GM13976 (cell line): ENCODE data around the gene UBE2E2.

Experiments
- DNase-seq: peaks from one replicate; pipeline ENCODE4 v3.0.0; 2012; ENCODE audit warnings: low spot score
- in situ Hi-C: fragments of 300-500 bp; cut with MboI; formaldehyde crosslinking; loops from one replicate; pipeline ENCODE4 v1.12.0; 2022; ENCODE audit warnings: low sequenced_read_pairs, mixed read lengths, inconsistent platforms; ENCODE audit not compliant: unreplicated experiment
- TF ChIP-seq, protein P1 (sequence below): IDR thresholded peaks from 2 replicates; pipeline ENCODE4 v1.5.1; 2012; ENCODE audit warnings: borderline replicate concordance, mild to moderate bottlenecking; ENCODE audit not compliant: insufficient read depth; ENCODE audit errors: extremely low read depth, missing control alignments, control extremely low read depth

Gene UBE2E2

GRCh38 chr3:23217872-23218554, 14.9 kb downstream of the UBE2E2 start:
- TF ChIP-seq, protein P1, sequence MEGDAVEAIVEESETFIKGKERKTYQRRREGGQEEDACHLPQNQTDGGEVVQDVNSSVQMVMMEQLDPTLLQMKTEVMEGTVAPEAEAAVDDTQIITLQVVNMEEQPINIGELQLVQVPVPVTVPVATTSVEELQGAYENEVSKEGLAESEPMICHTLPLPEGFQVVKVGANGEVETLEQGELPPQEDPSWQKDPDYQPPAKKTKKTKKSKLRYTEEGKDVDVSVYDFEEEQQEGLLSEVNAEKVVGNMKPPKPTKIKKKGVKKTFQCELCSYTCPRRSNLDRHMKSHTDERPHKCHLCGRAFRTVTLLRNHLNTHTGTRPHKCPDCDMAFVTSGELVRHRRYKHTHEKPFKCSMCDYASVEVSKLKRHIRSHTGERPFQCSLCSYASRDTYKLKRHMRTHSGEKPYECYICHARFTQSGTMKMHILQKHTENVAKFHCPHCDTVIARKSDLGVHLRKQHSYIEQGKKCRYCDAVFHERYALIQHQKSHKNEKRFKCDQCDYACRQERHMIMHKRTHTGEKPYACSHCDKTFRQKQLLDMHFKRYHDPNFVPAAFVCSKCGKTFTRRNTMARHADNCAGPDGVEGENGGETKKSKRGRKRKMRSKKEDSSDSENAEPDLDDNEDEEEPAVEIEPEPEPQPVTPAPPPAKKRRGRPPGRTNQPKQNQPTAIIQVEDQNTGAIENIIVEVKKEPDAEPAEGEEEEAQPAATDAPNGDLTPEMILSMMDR = no peak
- in situ Hi-C loops = no loop called here
- DNase-seq = no peak

- TF ChIP-seq, protein P1 = no peak
- in situ Hi-C loops = no loop called here
- no peak for DNase-seq
Observed at GRCh38 chr3:23219117-23219516, 16.0 kb downstream of the UBE2E2 start.

- no peak for DNase-seq
- TF ChIP-seq, protein P1 = no peak
- in situ Hi-C loops = no loop called here
Observed at GRCh38 chr3:23219552-23219951, 16.4 kb downstream of the UBE2E2 start.

- in situ Hi-C loops = no loop called here
- no peak for DNase-seq
- TF ChIP-seq, protein P1 = no peak
Observed at GRCh38 chr3:23221136-23221535, 18.0 kb downstream of the UBE2E2 start.

GRCh38 chr3:23232016-23232415, 28.9 kb downstream of the UBE2E2 start:
- no peak for DNase-seq
- in situ Hi-C loops = no loop called here
- TF ChIP-seq, protein P1 = no peak

DNA sequence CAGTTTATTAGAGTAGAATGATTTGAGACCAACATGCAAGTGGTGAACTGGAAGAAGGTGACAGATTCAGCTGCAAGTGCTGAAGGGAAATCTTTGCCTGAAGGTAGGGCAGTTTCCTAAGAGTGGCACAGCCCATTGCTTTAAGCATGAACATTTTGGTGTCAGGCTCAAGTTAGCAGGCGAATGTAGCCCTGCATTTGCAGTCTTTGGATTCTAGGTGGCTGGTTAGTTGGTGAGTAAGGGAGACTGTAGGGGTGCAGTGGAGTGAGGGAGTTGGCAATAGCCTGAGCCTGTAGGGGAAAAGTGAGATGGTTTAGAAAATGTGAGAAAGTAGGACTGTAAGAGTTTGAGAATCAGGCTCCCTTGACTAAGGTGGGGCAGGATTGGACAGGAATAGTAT, 29.7 kb downstream of the UBE2E2 start:
- in situ Hi-C loops = no loop called here
- TF ChIP-seq, protein P1 = no peak
- no peak for DNase-seq

- DNase-seq = no peak
- in situ Hi-C loops = no loop called here
- TF ChIP-seq, protein P1 = no peak
Observed at GRCh38 chr3:23235264-23235663, 32.1 kb downstream of the UBE2E2 start.
